HepG2 (cell line): ENCODE results near the gene NDUFB10. TPM values are rescaled to one million over a fixed set of nuclear protein-coding genes. Genes with fewer than 3 reads are reported as not detected.
A peak's percentile ranks its signal among the peaks of the same experiment; 100 is the strongest.

Source experiments
- ATAC-seq: fragments of 200-7000 bp; cut with Tn5 transposase; 3 replicates; pipeline ENCODE4 v1.9.1; 2020; ENCODE audit warnings: mild to moderate bottlenecking, moderate library complexity
- BruUV-seq: library from RNA; stranded (reverse); fragments of 400-500 nt; replicated peaks from 2 replicates; lab custom pipeline; 2021; lab: Mats Ljungman, UMichigan
- CTCF ChIA-PET: fragments of 300-600 bp; formaldehyde crosslinking; extraction: SDS; loops from one replicate; lab custom pipeline; 2021; ENCODE audit warnings: low total read pairs, inconsistent platforms, low intra/inter-chr PET ratio; lab: Yijun Ruan, JAX
- POLR2A ChIA-PET: fragments of 350-600 bp; sonication (Branson Sonifier 250); formaldehyde crosslinking; loops from one replicate; lab custom pipeline; 2020; ENCODE audit warnings: antibody characterized with exemption, inconsistent platforms; lab: Yijun Ruan, JAX
- DNase-seq: peaks from one replicate; pipeline ENCODE4 v3.0.0-alpha.2; 2015; ENCODE audit warnings: low spot score
- FAIRE-seq: peaks from 3 replicates; lab custom pipeline; 2011; peaks lifted over from hg19 to GRCh38; lab: Jason Lieb, UNC
- H2AFZ ChIP-seq: one replicate; pipeline ENCODE4 v1.6.1; 2011; ENCODE audit warnings: low read length, inconsistent platforms
- H3K27ac ChIP-seq: fragments of 300-600 bp; 3 replicates; pipeline ENCODE4 v1.8.0; 2011; ENCODE audit warnings: mixed run types, mild to moderate bottlenecking, mixed read lengths, low read length, inconsistent platforms; ENCODE audit not compliant: insufficient read depth; ENCODE audit errors: extremely low read length
- H3K27me3 ChIP-seq, 2 experiments: fragments of 200-600 bp in 1 of 2; 2 replicates in 1 of 2; 3 replicates in 1 of 2; pipeline versions ENCODE4 v1.6.0 to v1.8.0; 2011; ENCODE audit warnings: low read length in 2 of 2, mild to moderate bottlenecking in 2 of 2, moderate library complexity in 2 of 2, inconsistent platforms in 1 of 2; ENCODE audit not compliant: insufficient read depth in 2 of 2, control insufficient read depth in 1 of 2
- H3K36me3 ChIP-seq, 2 experiments: fragments of 200-600 bp in 1 of 2; replicated peaks in 1 of 2; 2 replicates in 1 of 2; 3 replicates in 1 of 2; pipeline versions ENCODE4 v1.5.1 to v1.8.0; 2011; ENCODE audit warnings: low read length in 2 of 2, inconsistent platforms in 1 of 2; ENCODE audit not compliant: insufficient read depth in 2 of 2, control insufficient read depth in 1 of 2
- H3K4me1 ChIP-seq: 2 replicates; pipeline ENCODE4 v1.5.1; 2012; ENCODE audit warnings: low read length, inconsistent platforms; ENCODE audit not compliant: insufficient read depth
- H3K4me2 ChIP-seq: 2 replicates; pipeline ENCODE4 v1.6.0; 2011; ENCODE audit warnings: low read depth, low read length, inconsistent platforms
- H3K4me3 ChIP-seq, 3 experiments: fragments of 200-600 bp in 1 of 3; sonication (generic), shearing (Covaris generic) in 1 of 3; replicated peaks in 1 of 3; 2 replicates each; pipeline ENCODE4 v1.5.1; 2011 to 2016; ENCODE audit warnings: low read length in 3 of 3, inconsistent platforms in 2 of 3, low read depth in 2 of 3, mild to moderate bottlenecking in 2 of 3, control low read depth in 1 of 3, mixed read lengths in 1 of 3; ENCODE audit not compliant: insufficient read depth in 1 of 3
- H3K79me2 ChIP-seq: one replicate; pipeline ENCODE4 v1.6.1; 2011; ENCODE audit warnings: low read length, inconsistent platforms; ENCODE audit not compliant: insufficient read depth
- H3K9ac ChIP-seq: 2 replicates; pipeline ENCODE4 v1.6.0; 2011; ENCODE audit warnings: mild to moderate bottlenecking, low read depth, low read length, inconsistent platforms; ENCODE audit not compliant: insufficient read depth
- H3K9me3 ChIP-seq: 2 replicates; pipeline ENCODE4 v1.5.1; 2012; ENCODE audit warnings: mild to moderate bottlenecking, low read length
- H4K20me1 ChIP-seq: 2 replicates; pipeline ENCODE4 v1.6.0; 2011; ENCODE audit warnings: inconsistent platforms, mild to moderate bottlenecking, low read length, moderate library complexity; ENCODE audit not compliant: insufficient read depth
- CTCF ChIP-seq: sonication (generic); formaldehyde crosslinking; IDR thresholded peaks from 2 replicates; pipeline ENCODE4 v1.5.0; 2020; ENCODE audit warnings: mild to moderate bottlenecking, missing genetic modification reagents, moderate library complexity
- HNRNPH1 ChIP-seq: fragments of 200-400 bp; formaldehyde crosslinking; optimal IDR thresholded peaks from 2 replicates; pipeline ENCODE3; 2017; ENCODE audit warnings: mild to moderate bottlenecking, low read depth, low read length
- TRAFD1 ChIP-seq: sonication (generic); formaldehyde crosslinking; IDR thresholded peaks from 2 replicates; pipeline ENCODE4 v1.5.1; 2020; ENCODE audit warnings: missing genetic modification reagents, mild to moderate bottlenecking, borderline replicate concordance
- ZNF326 ChIP-seq: sonication (generic); formaldehyde crosslinking; IDR thresholded peaks from 2 replicates; pipeline ENCODE4 v1.4.0; 2020; ENCODE audit warnings: missing genetic modification reagents, borderline replicate concordance
- ZNF33B ChIP-seq: sonication (generic); formaldehyde crosslinking; IDR thresholded peaks from 2 replicates; pipeline ENCODE4 v1.5.1; 2020; ENCODE audit warnings: mild to moderate bottlenecking, missing genetic modification reagents
- WGBS: methylation state at CpG from one replicate; pipeline ENCODE4 v1.1.6; 2017; ENCODE audit warnings: low lambda C conversion rate; 5-methylcytosine and 5-hydroxymethylcytosine counted together
- in situ Hi-C: cut with HindIII; loops from 2 replicates; pipeline ENCODE4 v1.10.0; 2017; ENCODE audit warnings: low pct_unique_long_range_greater_than_20kb; ENCODE audit not compliant: extremely low pct_ligation_motif_present
- intact Hi-C: fragments of 100-400 bp; cut with micrococcal nuclease; formaldehyde crosslinking; loops from one replicate; pipeline ENCODE4 v1.10.0; 2022; ENCODE audit not compliant: unreplicated experiment
- polyA plus RNA-seq, 8 experiments: library from polyadenylated mRNA; depleted of rRNA in 3 of 8; stranded (reverse) in 7 of 8; unstranded in 1 of 8; fragments of >200 nt; fragmentation: Illumina TruSeq in 4 of 8; extraction: Trizol in 4 of 8; gene quantifications; 2 replicates each; pipeline versions ENCODE4 v1.2.1 to v1.2.3, GENCODE V29; 2011 to 2016; ENCODE audit warnings: low read depth in 4 of 8, missing spikeins in 1 of 8, mixed read lengths in 1 of 8; ENCODE audit not compliant: insufficient read depth in 1 of 8
- total RNA-seq, 5 experiments: library from RNA; depleted of rRNA; stranded (reverse); fragments of >200 nt; fragmentation: Illumina TruSeq; extraction: Trizol; gene quantifications; 2 replicates each; pipeline ENCODE4 v1.2.3, GENCODE V29; 2016; ENCODE audit warnings: low read depth in 1 of 5

The NDUFB10 gene
- total and polyA plus RNA-seq, 2 of the 13 experiments (the other 11 are each of a cell fraction or from before 2014, with no cell fraction given) = 68.6 to 157 TPM

DNA sequence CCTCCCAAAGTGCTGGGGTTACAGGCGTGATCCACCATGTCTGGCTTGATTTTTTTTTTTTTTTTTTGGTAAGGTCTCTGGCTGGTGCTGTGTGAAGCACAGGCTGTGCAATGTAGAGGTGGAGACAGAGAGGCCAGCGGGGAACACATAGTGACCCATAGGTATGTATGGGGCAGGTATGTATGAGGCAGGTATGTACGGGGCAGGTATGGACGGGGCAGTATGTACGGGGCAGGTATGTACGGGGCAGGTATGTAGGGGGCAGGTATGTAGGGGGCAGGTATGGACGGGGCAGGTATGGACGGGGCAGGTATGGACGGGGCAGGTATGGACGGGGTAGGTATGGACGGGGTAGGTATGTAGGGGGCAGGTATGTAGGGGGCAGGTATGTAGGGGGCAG lies 9.8 kb upstream of the NDUFB10 start:
- H3K9ac ChIP-seq = no peak overlapping the region
- no peak overlapping the region for H3K4me3 ChIP-seq
- DNase-seq (no peak), ATAC-seq (no peak), FAIRE-seq (no peak)
- H3K79me2 ChIP-seq = no peaks in the 10 kb centered on the region
- H3K27me3 ChIP-seq = peaks cover 3 to 19% of the 10 kb centered on the region in 2 experiments; a peak in 4 of 5 replicates
- H3K4me2 ChIP-seq = no peak overlapping the region
- CTCF ChIA-PET = no interaction called here
- H3K27ac ChIP-seq = no peak overlapping the region
- intact Hi-C loops = no loop called here
- TF ChIP-seq TRAFD1 (CRISPR knock-in tag) (no peak), ZNF326 (CRISPR knock-in tag) (no peak)
- H3K4me1 ChIP-seq = peaks cover 33% of the 10 kb centered on the region
- no peaks in the 10 kb centered on the region for H3K9me3 ChIP-seq
- in situ Hi-C loops = no loop called here
- WGBS = 77% methylated on average over 11 of the region's 11 CpGs
- H3K36me3 ChIP-seq = no peaks in the 10 kb centered on the region
- H2AFZ ChIP-seq = no peak overlapping the region
- POLR2A ChIA-PET = interaction anchor here (3.4 to 3.6 kb wide), 2 partner anchors 9 to 15 kb away, joined by 26 to 27 read pairs; partner anchors contain the start of gene RPS2
- no TSS peak for BruUV-seq
- no peaks in the 10 kb centered on the region for H4K20me1 ChIP-seq

DNA sequence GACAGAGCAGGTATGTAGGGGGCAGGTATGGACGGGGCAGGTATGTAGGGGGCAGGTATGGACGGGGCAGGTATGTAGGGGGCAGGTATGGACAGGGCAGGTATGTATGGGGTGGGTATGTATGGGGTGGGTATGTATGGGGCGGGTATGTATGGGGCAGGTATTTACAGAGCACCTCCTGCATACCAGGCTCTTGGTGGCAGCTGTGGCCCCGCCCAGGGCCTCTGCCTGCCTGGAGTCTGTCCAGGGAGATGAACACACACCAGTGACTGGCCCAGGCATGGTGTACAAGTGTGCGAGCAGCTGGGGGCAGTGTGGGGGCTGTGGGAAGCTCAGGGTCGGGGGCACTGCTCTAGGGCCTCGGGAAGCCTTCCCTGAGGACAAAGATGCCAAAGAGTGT lies 9.3 kb upstream of the NDUFB10 start:
- Histone ChIP-seq H3K27ac (no peak overlapping the region), H2AFZ (no peak overlapping the region), H3K4me3 (no peak overlapping the region; a peak in 1 of 6 replicates), H3K79me2 (no peaks in the 10 kb centered on the region), H3K27me3 (peaks cover 3 to 23% of the 10 kb centered on the region in 2 experiments; a peak in 4 of 5 replicates), H3K4me1 (peaks cover 38% of the 10 kb centered on the region), H3K9me3 (no peaks in the 10 kb centered on the region), H3K9ac (no peak overlapping the region), H3K36me3 (no peaks in the 10 kb centered on the region), H4K20me1 (no peaks in the 10 kb centered on the region)
- FAIRE-seq = no peak
- in situ Hi-C loops = no loop called here
- peak; percentile 37 for ATAC-seq
- no peak for DNase-seq
- no TSS peak for BruUV-seq
- ChIA-PET POLR2A (interaction anchor here (3.4 to 3.6 kb wide), 2 partner anchors 10 to 15 kb away, joined by 26 to 27 read pairs; partner anchors contain the start of gene RPS2), CTCF (no interaction called here)
- no peak for TF ChIP-seq HNRNPH1
- TF ChIP-seq CTCF = peak; percentile 27
- TF ChIP-seq ZNF33B (CRISPR knock-in tag) = no peak
- TF ChIP-seq, all 625 proteins: peak for 1
- WGBS = 11% methylated on average over 4 of the region's 7 CpGs
- peak overlapping the region; percentile 32; the same call in 1 of the 2 replicates for H3K4me2 ChIP-seq
- intact Hi-C loops = no loop called here
